CD14-positive monocyte (primary cell): ENCODE measurements around the gene GALNTL6. TPM values are rescaled to one million over a fixed set of nuclear protein-coding genes. Genes with fewer than 3 reads are reported as not detected.
"Not testable (repeated sequence)": the region's sequence is repeated elsewhere in the genome, so short reads cannot be mapped to it uniquely, and the experiment has no call there.

ENCODE experiments used
- DNase-seq, 3 donors: peaks; one replicate each; pipeline ENCODE4 v3.0.0-alpha.2; 2011 to 2022
- H2AFZ ChIP-seq: 2 replicates; pipeline ENCODE4 v1.6.0; 2012; ENCODE audit warnings: mild to moderate bottlenecking, low read depth, low read length, inconsistent platforms; ENCODE audit not compliant: insufficient read depth, poor library complexity, severe bottlenecking
- H3K27ac ChIP-seq, 2 donors: 1 replicate in 1 of 2; 2 replicates in 1 of 2; pipeline ENCODE4 v1.5.1; 2012 to 2013; ENCODE audit warnings: low read length in 2 of 2, control low read depth in 1 of 2, inconsistent platforms in 1 of 2, low read depth in 1 of 2, mild to moderate bottlenecking in 1 of 2
- H3K27me3 ChIP-seq, 2 donors: one replicate each; pipeline versions ENCODE4 v1.6.0 to v1.6.1; 2011 to 2013; ENCODE audit warnings: low read length in 2 of 2; ENCODE audit not compliant: control insufficient read depth in 2 of 2, insufficient read depth in 2 of 2
- H3K36me3 ChIP-seq, 2 donors: replicated peaks in 1 of 2; 1 replicate in 1 of 2; 2 replicates in 1 of 2; pipeline versions ENCODE4 v1.5.1 to v1.6.1; 2012 to 2013; ENCODE audit warnings: low read length in 2 of 2, control low read depth in 1 of 2, inconsistent platforms in 1 of 2, mild to moderate bottlenecking in 1 of 2; ENCODE audit not compliant: insufficient read depth in 2 of 2, control insufficient read depth in 1 of 2
- H3K4me1 ChIP-seq, 2 donors: 1 replicate in 1 of 2; 2 replicates in 1 of 2; pipeline versions ENCODE4 v1.5.1 to v1.6.1; 2012 to 2013; ENCODE audit warnings: low read length in 2 of 2, control low read depth in 1 of 2, inconsistent platforms in 1 of 2, mild to moderate bottlenecking in 1 of 2, moderate library complexity in 1 of 2; ENCODE audit not compliant: insufficient read depth in 2 of 2, control insufficient read depth in 1 of 2
- H3K4me2 ChIP-seq: replicated peaks from 2 replicates; pipeline ENCODE3; 2012; ENCODE audit warnings: low read length, moderate library complexity, mild to moderate bottlenecking; ENCODE audit not compliant: poor library complexity, severe bottlenecking; ENCODE audit errors: extremely low read depth
- H3K4me3 ChIP-seq, 3 experiments: fragments of 200-600 bp in 1 of 3; sonication (generic) in 1 of 3; replicated peaks in 1 of 3; 1 replicate in 2 of 3; 2 replicates in 1 of 3; pipeline ENCODE4 v1.5.1; 2011 to 2013; ENCODE audit warnings: low read length in 3 of 3, mild to moderate bottlenecking in 3 of 3, control low read depth in 2 of 3, low read depth in 2 of 3, inconsistent platforms in 1 of 3, moderate library complexity in 1 of 3
- H3K79me2 ChIP-seq: 2 replicates; pipeline ENCODE4 v1.6.0; 2012; ENCODE audit warnings: mild to moderate bottlenecking, control low read depth, inconsistent platforms, low read length, moderate library complexity; ENCODE audit not compliant: insufficient read depth
- H3K9ac ChIP-seq: 2 replicates; pipeline ENCODE4 v1.6.0; 2017; ENCODE audit warnings: low read length, mild to moderate bottlenecking; ENCODE audit not compliant: insufficient read depth, poor library complexity, severe bottlenecking
- H3K9me3 ChIP-seq, 2 donors: replicated peaks in 1 of 2; 1 replicate in 1 of 2; 2 replicates in 1 of 2; pipeline versions ENCODE4 v1.5.1 to v1.6.1; 2012 to 2013; ENCODE audit warnings: low read length in 2 of 2, control low read depth in 1 of 2; ENCODE audit not compliant: control insufficient read depth in 1 of 2, insufficient read depth in 1 of 2
- H4K20me1 ChIP-seq: 2 replicates; pipeline ENCODE4 v1.6.0; 2012; ENCODE audit warnings: mild to moderate bottlenecking, low read length, control low read depth, moderate library complexity; ENCODE audit not compliant: insufficient read depth
- H3K27ac Mint-ChIP-seq, 7 donors: one replicate each; pipeline ENCODE4 v1.8.0; 2020; ENCODE audit warnings: mild to moderate bottlenecking in 7 of 7, mixed read lengths in 7 of 7, moderate library complexity in 6 of 7, inconsistent platforms in 2 of 7
- H3K27me3 Mint-ChIP-seq, 3 donors: one replicate each; pipeline ENCODE4 v1.8.0; 2021 to 2022; ENCODE audit warnings: low read depth in 3 of 3, mild to moderate bottlenecking in 3 of 3, mixed read lengths in 3 of 3, moderate library complexity in 3 of 3, inconsistent platforms in 1 of 3
- H3K36me3 Mint-ChIP-seq, 2 donors: one replicate each; pipeline ENCODE4 v1.8.0; 2020; ENCODE audit warnings: mixed read lengths in 2 of 2, inconsistent platforms in 1 of 2, mild to moderate bottlenecking in 1 of 2
- H3K4me1 Mint-ChIP-seq: one replicate; pipeline ENCODE4 v1.8.0; 2020; ENCODE audit warnings: mild to moderate bottlenecking, mixed read lengths
- H3K4me3 Mint-ChIP-seq, 2 donors: one replicate each; pipeline ENCODE4 v1.8.0; 2020; ENCODE audit warnings: mild to moderate bottlenecking in 2 of 2, mixed read lengths in 2 of 2, moderate library complexity in 1 of 2
- H3K9me3 Mint-ChIP-seq, 7 donors: one replicate each; pipeline ENCODE4 v1.8.0; 2020 to 2022; ENCODE audit warnings: mixed read lengths in 7 of 7, mild to moderate bottlenecking in 6 of 7, moderate library complexity in 6 of 7, inconsistent platforms in 2 of 7
- WGBS: methylation state at CpG from one replicate; pipeline ENCODE4 v1.1.5; 2013; ENCODE audit warnings: missing lambda C conversion rate; ENCODE audit not compliant: insufficient coverage; 5-methylcytosine and 5-hydroxymethylcytosine counted together
- intact Hi-C, 2 donors: fragments of 100-400 bp; cut with micrococcal nuclease; formaldehyde crosslinking; loops; one replicate each; pipeline versions ENCODE4 v1.15.0 to v1.15.1; 2023
- polyA plus RNA-seq, 3 donors: library from polyadenylated mRNA; depleted of rRNA in 1 of 3; unstranded in 2 of 3; stranded (reverse) in 1 of 3; fragments of 300-500 nt in 2 of 3; fragments of >200 nt in 1 of 3; fragmentation: Illumina TruSeq in 2 of 3; gene quantifications; 1 replicate in 2 of 3; 2 replicates in 1 of 3; pipeline ENCODE4 v1.2.3, GENCODE V29; 2012 to 2021
- TF ChIP-seq, protein P1 (sequence below): fragments of 200-600 bp; IDR thresholded peaks from one replicate; pipeline ENCODE4 v1.8.0; 2022; ENCODE audit warnings: antibody characterized with exemption, mild to moderate bottlenecking

The GALNTL6 gene
- polyA plus RNA-seq, 3 donors = 0.05 TPM; not detected in 2

DNA sequence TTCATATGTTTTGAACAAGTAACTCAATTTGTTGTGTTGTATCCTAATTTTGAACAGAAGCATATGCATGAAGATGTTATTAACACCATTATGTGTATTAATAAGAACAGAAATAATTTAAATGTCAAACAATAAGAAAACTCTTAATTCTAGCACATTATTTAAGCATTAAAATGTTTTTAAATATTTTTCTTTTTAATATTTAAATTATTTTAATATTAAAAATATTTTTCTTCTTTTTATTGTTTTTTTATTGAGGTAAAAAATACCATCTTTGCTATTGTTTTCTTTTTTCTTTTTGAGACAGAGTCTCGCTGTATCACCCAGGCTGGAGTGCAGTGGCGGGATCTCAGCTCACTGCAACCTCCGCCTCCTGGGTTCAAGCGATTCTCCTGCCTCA is 914.4 kb downstream of the GALNTL6 start:
- Histone ChIP-seq H3K9ac (no peak overlapping the region), H3K4me1 (no peaks in the 10 kb centered on the region), H3K27ac (no peak overlapping the region), H3K4me3 (no peak overlapping the region), H2AFZ (no peak overlapping the region), H3K4me2 (no peak overlapping the region), H3K9me3 (no peaks in the 10 kb centered on the region), H3K27me3 (no peaks in the 10 kb centered on the region), H4K20me1 (no peaks in the 10 kb centered on the region), H3K36me3 (no peaks in the 10 kb centered on the region), H3K79me2 (no peaks in the 10 kb centered on the region)
- Mint-ChIP-seq H3K9me3 (peaks cover 3 to 17% (median 8%) of the 10 kb centered on the region in 7 donors), H3K27me3 (no peaks in the 10 kb centered on the region), H3K4me3 (no peak overlapping the region), H3K36me3 (no peaks in the 10 kb centered on the region), H3K27ac (no peak overlapping the region), H3K4me1 (no peaks in the 10 kb centered on the region)
- TF ChIP-seq, protein P1, sequence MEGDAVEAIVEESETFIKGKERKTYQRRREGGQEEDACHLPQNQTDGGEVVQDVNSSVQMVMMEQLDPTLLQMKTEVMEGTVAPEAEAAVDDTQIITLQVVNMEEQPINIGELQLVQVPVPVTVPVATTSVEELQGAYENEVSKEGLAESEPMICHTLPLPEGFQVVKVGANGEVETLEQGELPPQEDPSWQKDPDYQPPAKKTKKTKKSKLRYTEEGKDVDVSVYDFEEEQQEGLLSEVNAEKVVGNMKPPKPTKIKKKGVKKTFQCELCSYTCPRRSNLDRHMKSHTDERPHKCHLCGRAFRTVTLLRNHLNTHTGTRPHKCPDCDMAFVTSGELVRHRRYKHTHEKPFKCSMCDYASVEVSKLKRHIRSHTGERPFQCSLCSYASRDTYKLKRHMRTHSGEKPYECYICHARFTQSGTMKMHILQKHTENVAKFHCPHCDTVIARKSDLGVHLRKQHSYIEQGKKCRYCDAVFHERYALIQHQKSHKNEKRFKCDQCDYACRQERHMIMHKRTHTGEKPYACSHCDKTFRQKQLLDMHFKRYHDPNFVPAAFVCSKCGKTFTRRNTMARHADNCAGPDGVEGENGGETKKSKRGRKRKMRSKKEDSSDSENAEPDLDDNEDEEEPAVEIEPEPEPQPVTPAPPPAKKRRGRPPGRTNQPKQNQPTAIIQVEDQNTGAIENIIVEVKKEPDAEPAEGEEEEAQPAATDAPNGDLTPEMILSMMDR = no peak
- intact Hi-C loops = no loop called here
- no CpG with 5 or more reads among the region's 4 CpGs for WGBS
- no peak for DNase-seq

DNA sequence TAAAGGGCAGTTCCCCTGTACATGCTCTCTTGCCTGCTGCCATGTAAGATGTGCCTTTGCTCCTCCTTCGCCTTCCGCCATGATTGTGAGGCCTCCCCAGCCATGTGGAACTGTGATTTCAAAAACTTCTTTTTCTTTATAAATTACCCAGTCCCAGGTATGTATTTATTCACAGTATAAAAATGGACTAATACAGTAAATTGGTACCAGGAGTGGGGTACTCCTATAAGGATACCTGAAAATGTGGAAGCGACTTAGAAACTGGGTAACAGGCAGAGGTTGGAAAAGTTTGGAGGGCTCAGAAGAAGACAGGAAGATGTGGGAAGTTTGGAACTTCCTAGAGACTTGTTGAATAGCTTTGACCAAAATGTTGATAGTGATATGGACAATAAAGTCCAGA is 920.4 kb downstream of the GALNTL6 start:
- H3K27ac ChIP-seq, H3K27me3 Mint-ChIP-seq, H4K20me1 ChIP-seq, H2AFZ ChIP-seq, DNase-seq, intact Hi-C loops, H3K4me2 ChIP-seq, H3K4me3 ChIP-seq, H3K36me3 ChIP-seq, H3K4me1 Mint-ChIP-seq, H3K4me3 Mint-ChIP-seq, H3K27ac Mint-ChIP-seq, H3K4me1 ChIP-seq, H3K36me3 Mint-ChIP-seq, H3K9ac ChIP-seq, H3K79me2 ChIP-seq, H3K27me3 ChIP-seq: not testable (repeated sequence)
- H3K9me3 Mint-ChIP-seq = peaks cover 43 to 63% (median 54%) of the 10 kb centered on the region in 7 donors
- peaks cover 28 to 52% of the 10 kb centered on the region in 2 donors for H3K9me3 ChIP-seq
- 94% methylated on average over 1 of the region's 3 CpGs for WGBS
